Measurements from ENCODE around the gene CALB2.

DNA sequence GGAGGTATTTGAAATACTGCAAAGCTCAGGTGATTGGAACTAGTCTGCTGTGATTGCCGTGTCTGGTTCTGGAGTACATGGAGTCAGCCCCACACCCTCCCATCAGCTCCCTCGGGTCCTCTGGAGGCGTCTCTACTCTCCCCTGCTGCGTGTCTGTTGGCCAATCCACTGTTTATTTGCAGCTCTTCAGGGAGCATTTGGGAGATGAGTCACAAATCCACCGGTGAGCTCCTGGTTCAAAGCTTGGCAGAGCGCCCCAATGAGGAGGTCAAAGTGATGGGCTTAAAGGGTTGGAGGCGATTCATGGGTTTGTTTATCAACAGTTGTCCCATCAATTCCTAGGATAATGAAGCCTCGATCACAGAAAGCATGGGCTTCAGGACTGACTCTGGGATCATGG is 14.6 kb downstream of the CALB2 start:
- no peak for TF ChIP-seq POLR2A (IDR thresholded peaks at IDR 0.05; ENCODE audit: low read depth, low read length)
- TF ChIP-seq POLR2AphosphoS5 (IDR thresholded peaks at IDR 0.05; ENCODE audit: low read depth, low read length) = no peak

Measured in GM12891 (cell line).